ENCODE data around the gene LIN37.
A peak's percentile ranks its signal among the peaks of the same experiment; 100 is the strongest.
"Not testable (repeated sequence)": the region's sequence is repeated elsewhere in the genome, so short reads cannot be mapped to it uniquely, and the experiment has no call there.

The LIN37 gene

GRCh38 chr19:35760711-35761349 is 12.5 kb downstream of the LIN37 start:
- Mint-ChIP-seq H3K4me1 (ENCODE audit: low read depth) (peaks cover 28% of the 10 kb centered on the region), H3K4me3 (no peak overlapping the region), H3K27me3 (peaks cover 4% of the 10 kb centered on the region), H3K9me3 (no peaks in the 10 kb centered on the region), H3K36me3 (ENCODE audit: low read depth) (peaks cover 23% of the 10 kb centered on the region), H3K27ac (no peak overlapping the region)

DNA sequence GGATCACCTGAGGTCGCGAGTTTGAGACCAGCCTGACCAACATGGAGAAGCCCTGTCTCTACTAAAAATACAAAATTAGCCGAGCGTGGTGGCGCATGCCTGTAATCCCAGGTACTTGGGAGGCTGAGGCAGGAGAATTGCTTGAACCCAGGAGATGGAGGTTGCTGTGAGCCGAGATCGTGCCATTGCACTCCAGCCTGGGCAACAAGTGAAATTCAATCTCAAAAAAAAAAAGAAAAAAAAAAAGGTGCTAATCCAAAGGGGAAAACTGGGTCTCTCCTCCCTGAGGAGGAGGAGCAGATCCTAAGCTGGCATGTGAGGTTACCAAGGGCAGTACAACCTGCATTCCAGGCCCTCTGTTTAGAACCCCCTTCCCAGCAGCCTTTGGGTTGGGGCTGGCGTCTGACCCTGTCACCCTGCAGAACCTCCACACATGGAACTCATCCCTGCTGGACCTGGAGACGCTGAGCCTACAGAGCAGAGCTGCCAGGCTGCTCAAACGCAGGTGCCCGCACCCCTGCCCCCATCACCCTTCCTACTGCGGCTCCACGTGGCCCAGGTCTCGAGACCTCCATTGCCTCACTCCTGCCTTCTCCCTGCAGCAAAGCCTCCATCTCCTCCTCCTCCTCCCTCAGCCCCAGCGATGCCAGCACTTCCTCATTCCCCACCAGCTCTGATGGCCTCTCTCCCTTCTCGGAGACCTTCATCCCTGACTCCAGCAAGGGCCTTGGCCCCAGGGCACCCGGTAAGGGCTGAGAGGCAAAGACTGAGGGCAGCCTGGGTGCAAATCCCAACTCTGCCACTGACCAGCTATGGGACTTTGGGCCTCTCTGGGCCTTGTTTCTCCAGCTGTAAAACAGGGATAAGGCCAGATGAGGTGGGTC is 16.3 kb downstream of the LIN37 start:
- Mint-ChIP-seq H3K27me3 (no peaks in the 10 kb centered on the region), H3K4me3 (no peak overlapping the region), H3K9me3 (no peaks in the 10 kb centered on the region), H3K27ac (no peak overlapping the region), H3K36me3 (ENCODE audit: low read depth) (peaks cover 22% of the 10 kb centered on the region), H3K4me1 (ENCODE audit: low read depth) (peaks cover under 1% of the 10 kb centered on the region)

GRCh38 chr19:35766571-35767104 is 18.3 kb downstream of the LIN37 start:
- Mint-ChIP-seq H3K27ac (no peak overlapping the region), H3K27me3 (no peaks in the 10 kb centered on the region), H3K36me3 (ENCODE audit: low read depth) (peaks cover 18% of the 10 kb centered on the region), H3K4me1 (ENCODE audit: low read depth) (no peaks in the 10 kb centered on the region), H3K4me3 (no peak overlapping the region), H3K9me3 (no peaks in the 10 kb centered on the region)

GRCh38 chr19:35767288-35768081 is 19.1 kb downstream of the LIN37 start:
- Mint-ChIP-seq H3K4me1 (ENCODE audit: low read depth) (no peaks in the 10 kb centered on the region), H3K9me3 (no peaks in the 10 kb centered on the region), H3K27me3 (no peaks in the 10 kb centered on the region), H3K36me3 (ENCODE audit: low read depth) (peaks cover 12% of the 10 kb centered on the region), H3K4me3 (no peak overlapping the region), H3K27ac (no peak overlapping the region)

DNA sequence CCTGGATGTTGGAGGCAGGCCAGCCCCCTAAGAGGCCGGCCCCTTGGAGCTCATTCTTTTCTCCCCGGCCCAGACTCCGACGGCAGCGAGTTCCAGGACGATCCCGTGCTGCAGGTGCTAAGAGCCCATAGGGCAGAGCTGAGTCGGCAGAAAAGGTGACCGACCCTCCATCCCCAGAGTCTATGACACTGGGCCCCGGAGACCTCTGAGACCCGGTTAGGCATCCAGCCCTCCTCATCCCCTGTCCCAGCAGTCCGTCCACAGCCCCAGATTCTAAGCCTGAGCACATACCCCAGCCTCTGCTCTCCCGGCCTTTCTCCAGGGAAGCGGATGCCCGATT is 19.7 kb downstream of the LIN37 start:
- Mint-ChIP-seq H3K9me3 (no peaks in the 10 kb centered on the region), H3K36me3 (ENCODE audit: low read depth) (peaks cover 12% of the 10 kb centered on the region), H3K27ac (no peak overlapping the region), H3K4me3 (no peak overlapping the region), H3K27me3 (no peaks in the 10 kb centered on the region), H3K4me1 (ENCODE audit: low read depth) (no peaks in the 10 kb centered on the region)

DNA sequence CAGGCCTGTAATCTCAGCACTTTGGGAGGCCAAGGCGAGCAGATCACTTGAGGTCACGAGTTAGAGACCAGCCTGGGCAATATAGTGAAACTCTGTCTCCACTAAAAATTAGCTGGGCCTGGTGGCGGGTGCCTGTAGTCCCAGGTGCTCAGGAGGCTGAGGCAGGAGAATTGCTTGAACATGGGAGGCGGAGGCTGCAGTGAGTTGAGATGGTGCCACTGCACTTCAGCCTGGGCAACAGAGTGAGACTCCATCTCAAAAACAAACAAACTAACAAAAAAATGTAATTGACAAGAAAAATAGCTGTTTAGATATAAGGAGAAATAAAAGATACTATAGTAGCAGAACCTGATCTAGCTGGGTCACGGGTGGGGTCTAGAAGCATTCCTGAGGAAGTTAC is 24.0 kb downstream of the LIN37 start:
- H3K4me1 Mint-ChIP-seq (ENCODE audit: low read depth) = peaks cover 15% of the 10 kb centered on the region
- H3K27me3 Mint-ChIP-seq; H3K4me3 Mint-ChIP-seq; H3K27ac Mint-ChIP-seq; H3K9me3 Mint-ChIP-seq; H3K36me3 Mint-ChIP-seq (ENCODE audit: low read depth): not testable (repeated sequence)

GRCh38 chr19:35773020-35773806 is 24.8 kb downstream of the LIN37 start:
- H3K9me3 Mint-ChIP-seq = no peaks in the 10 kb centered on the region
- H3K4me3 Mint-ChIP-seq = no peak overlapping the region
- H3K27ac Mint-ChIP-seq = no peak overlapping the region
- no peaks in the 10 kb centered on the region for H3K27me3 Mint-ChIP-seq
- H3K4me1 Mint-ChIP-seq (ENCODE audit: low read depth) = peaks cover 15% of the 10 kb centered on the region
- peaks cover 4% of the 10 kb centered on the region for H3K36me3 Mint-ChIP-seq (ENCODE audit: low read depth)

DNA sequence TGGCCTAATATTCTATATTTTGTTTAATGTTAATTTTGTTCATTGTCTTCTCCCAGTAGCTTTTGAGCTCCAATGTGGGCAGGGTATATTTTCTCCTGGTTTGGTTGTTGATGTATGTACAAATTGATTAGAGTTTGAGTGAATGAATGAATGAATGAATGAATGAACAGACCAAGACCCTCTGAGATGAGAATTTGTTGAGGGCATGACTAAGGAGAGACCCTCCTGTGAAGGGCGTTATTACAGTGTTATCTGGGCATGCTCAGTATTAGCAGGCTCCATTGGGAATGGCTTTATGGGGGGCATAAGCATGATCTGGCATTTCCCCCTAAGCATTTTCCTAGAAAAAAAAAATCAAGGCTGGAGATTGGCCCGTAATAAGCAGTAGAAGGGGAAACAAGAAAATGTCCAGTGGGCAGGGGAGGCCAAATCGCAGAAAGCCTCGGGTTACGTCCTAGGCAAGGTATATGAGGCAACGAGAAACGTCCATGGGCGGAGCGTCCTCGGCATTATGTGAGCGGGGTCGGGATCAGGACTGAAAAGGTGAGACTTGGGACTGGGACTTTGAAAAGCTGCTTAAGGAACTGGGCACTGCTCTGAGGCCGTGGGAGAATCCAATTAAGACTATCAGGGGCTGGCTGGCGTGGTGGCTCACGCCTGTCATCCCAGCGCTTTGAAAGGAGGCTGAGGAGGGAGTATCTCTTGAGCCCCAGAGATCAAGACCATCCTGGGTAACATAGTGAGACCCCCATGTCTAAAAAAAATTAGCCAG is 26.1 kb downstream of the LIN37 start:
- peak overlapping the region; percentile 79 for H3K4me3 Mint-ChIP-seq
- H3K36me3 Mint-ChIP-seq (ENCODE audit: low read depth) = no peaks in the 10 kb centered on the region
- peaks cover 15% of the 10 kb centered on the region for H3K4me1 Mint-ChIP-seq (ENCODE audit: low read depth)
- H3K9me3 Mint-ChIP-seq = no peaks in the 10 kb centered on the region
- H3K27me3 Mint-ChIP-seq = no peaks in the 10 kb centered on the region
- no peak overlapping the region for H3K27ac Mint-ChIP-seq

DNA sequence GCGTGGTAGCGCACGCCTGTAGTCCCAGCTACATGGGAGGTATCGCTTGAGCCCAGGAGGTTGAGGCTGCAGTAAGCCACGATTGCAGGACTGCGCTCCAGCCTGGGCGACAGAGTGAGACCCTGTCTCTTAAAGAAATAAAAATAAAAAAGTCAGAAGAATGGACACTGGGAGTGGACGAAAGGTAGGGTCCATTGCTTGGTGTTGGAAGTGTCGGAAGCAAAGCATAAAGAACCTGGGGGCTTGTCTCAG is 26.6 kb downstream of the LIN37 start:
- H3K36me3 Mint-ChIP-seq (ENCODE audit: low read depth) = no peaks in the 10 kb centered on the region
- no peaks in the 10 kb centered on the region for H3K9me3 Mint-ChIP-seq
- peaks cover 15% of the 10 kb centered on the region for H3K4me1 Mint-ChIP-seq (ENCODE audit: low read depth)
- H3K27me3 Mint-ChIP-seq = no peaks in the 10 kb centered on the region
- peak overlapping the region; percentile 79 for H3K4me3 Mint-ChIP-seq
- no peak overlapping the region for H3K27ac Mint-ChIP-seq

DNA sequence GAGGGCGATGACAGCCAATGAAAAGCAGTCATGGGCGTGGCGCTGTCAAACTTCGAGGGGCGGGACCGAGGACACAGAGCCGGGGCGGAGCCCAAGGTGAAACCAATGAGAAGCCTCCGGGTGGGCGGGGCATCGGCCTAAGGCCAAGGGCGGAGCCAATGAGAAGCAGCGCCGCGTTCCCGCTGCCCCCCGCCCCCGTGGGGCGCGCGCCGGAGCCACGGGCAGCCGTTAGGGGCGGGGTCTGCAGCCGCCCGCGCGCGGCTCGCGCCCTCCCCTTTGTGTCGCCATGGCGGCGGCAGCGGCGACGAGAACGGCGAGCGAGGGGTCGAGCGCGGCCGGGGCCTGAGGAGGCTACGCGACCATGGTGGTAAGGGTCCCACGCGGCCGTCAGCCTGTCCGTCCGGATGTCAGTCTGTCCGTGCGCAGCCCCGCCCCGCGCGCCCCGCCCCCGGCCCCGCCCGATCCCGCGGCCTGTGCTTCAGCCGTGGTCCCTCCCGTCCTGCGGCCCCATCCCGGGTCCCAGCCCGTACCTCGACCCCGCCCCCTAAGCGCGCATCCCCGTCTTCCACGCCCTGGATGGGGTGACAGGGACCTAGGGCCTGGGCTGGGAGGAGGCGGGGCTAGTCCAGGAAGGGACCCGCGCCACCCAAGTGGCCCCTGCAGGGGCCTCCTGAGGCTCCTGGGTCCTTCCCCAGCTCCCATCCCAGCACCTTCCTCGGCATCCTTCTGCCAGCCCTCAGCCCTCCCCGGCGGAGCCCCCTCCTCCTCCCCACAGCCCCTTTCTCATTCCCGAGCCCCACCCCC is 27.1 kb downstream of the LIN37 start, which contains the start of gene ARHGAP33:
Gene ARHGAP33 (plus strand): TSS at position 267 of the 804 bp plus-strand sequence. CDS start 95 bp downstream, at position 362.
- Mint-ChIP-seq H3K36me3 (ENCODE audit: low read depth) (no peaks in the 10 kb centered on the region), H3K27me3 (no peaks in the 10 kb centered on the region), H3K4me1 (ENCODE audit: low read depth) (peaks cover 15% of the 10 kb centered on the region), H3K4me3 (peak within 1 kb of the TSS; percentile 79), H3K27ac (no peak within 1 kb of the TSS), H3K9me3 (no peaks in the 10 kb centered on the region)

GRCh38 chr19:35776102-35776788 is 27.9 kb downstream of the LIN37 start:
- Mint-ChIP-seq H3K27ac (no peak overlapping the region), H3K27me3 (no peaks in the 10 kb centered on the region), H3K9me3 (no peaks in the 10 kb centered on the region), H3K36me3 (ENCODE audit: low read depth) (no peaks in the 10 kb centered on the region), H3K4me1 (ENCODE audit: low read depth) (peaks cover 15% of the 10 kb centered on the region), H3K4me3 (peak overlapping the region; percentile 79)

DNA sequence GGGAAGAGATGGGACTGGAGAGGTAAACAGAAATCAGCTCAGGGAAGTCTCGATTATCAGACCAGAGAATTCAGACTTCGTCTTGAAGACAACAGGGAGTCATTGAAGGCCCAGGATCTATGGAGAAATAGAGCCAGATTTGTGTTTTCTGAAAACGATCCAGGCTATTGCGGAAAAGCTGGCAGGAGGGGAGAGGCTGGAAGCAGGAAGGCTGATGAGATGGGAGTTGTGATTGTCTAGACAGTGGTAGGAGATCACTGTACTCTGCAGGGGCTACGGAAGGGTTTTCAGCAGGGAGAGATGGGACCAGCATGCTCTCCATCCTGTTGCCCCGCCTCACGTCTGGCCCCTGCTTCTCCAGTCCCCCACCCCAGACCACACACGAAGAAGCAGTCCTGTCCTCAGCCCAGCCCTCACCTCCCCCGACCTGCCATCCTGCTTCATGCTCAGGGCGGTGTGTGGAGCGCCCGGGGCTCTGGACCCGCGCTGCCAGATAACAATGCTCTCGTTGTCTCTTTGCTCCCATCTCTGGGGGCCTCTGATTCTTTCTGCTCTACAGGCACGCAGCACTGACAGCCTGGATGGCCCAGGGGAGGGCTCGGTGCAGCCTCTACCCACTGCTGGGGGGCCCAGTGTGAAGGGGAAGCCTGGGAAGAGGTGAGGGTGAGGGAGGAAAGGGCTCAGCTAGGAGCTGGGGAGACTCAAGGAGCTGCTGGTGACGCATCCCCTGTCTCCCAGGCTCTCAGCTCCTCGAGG is 28.9 kb downstream of the LIN37 start:
- Mint-ChIP-seq H3K36me3 (ENCODE audit: low read depth) (no peaks in the 10 kb centered on the region), H3K27me3 (no peaks in the 10 kb centered on the region), H3K4me3 (peak overlapping the region; percentile 79), H3K4me1 (ENCODE audit: low read depth) (peaks cover 15% of the 10 kb centered on the region), H3K9me3 (no peaks in the 10 kb centered on the region), H3K27ac (no peak overlapping the region)
